ENCODE measurements around the gene C16orf54. TPM values are rescaled to one million over a fixed set of nuclear protein-coding genes. Genes with fewer than 3 reads are reported as not detected.

Gene C16orf54
- total RNA-seq, 1 experiment from 2014 or later: not detected

DNA sequence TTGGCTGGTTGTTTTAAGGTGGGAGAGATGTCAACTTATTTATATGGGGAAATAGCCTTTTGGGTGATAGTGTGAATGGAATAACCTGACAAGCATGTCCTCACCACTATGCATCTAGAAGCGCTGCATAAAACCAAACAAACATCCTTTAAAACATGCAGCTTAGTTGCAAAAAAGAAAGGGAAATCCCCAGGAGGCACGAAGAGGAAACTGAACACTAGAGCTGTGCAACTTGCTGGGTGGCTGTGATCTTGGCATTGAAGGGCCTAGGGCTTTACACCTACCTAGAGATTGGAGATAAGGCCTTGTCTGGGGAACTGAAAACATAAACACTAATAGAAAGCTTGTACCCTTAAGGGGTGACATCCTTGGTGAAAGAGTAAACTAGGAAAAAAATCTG, 7.3 kb downstream of the C16orf54 start:
- Histone ChIP-seq H2BK5ac (ENCODE audit: insufficient read length, low read length) (no peak overlapping the region), H3K9ac (ENCODE audit: extremely low read depth, insufficient read length, low read length) (no peak overlapping the region), H3K23ac (ENCODE audit: insufficient read length, low read depth, low read length) (no peak overlapping the region), H4K5ac (ENCODE audit: insufficient read length, low read depth, low read length) (no peak overlapping the region), H3T11ph (ENCODE audit: low read length) (no peak overlapping the region), H4K8ac (replicated peaks; ENCODE audit: insufficient read length, low read depth, low read length) (no peak overlapping the region), H3K14ac (ENCODE audit: insufficient read depth, low read length) (no peak overlapping the region), H2BK120ac (ENCODE audit: low read depth, low read length, poor library complexity, severe bottlenecking) (no peak overlapping the region), H3K27me3 (ENCODE audit: insufficient read depth, low read length) (no peaks in the 10 kb centered on the region), H3K56ac (ENCODE audit: insufficient read length, low read depth, low read length) (no peak overlapping the region), H4K20me1 (ENCODE audit: control insufficient read depth, insufficient read depth, insufficient read length) (no peaks in the 10 kb centered on the region), H2BK15ac (ENCODE audit: low read depth, low read length) (no peak overlapping the region), H3K27ac (ENCODE audit: insufficient read length, low read depth, low read length) (no peak overlapping the region), H3K23me2 (ENCODE audit: insufficient read length, low read depth, low read length, poor library complexity, severe bottlenecking) (no peaks in the 10 kb centered on the region), H3K9me3 (ENCODE audit: control insufficient read depth, low read depth, low read length) (no peaks in the 10 kb centered on the region), H3K79me2 (ENCODE audit: insufficient read depth, low read length) (no peaks in the 10 kb centered on the region), H2AK5ac (ENCODE audit: insufficient read length, low read length) (no peak overlapping the region), H4K91ac (ENCODE audit: insufficient read length, low read depth, low read length) (no peak overlapping the region), H3K18ac (ENCODE audit: insufficient read length, low read depth, low read length) (no peak overlapping the region), H3K4ac (ENCODE audit: low read depth, low read length) (no peak overlapping the region), H3K4me2 (ENCODE audit: insufficient read depth, insufficient read length, low read length) (no peak overlapping the region), H3K4me1 (ENCODE audit: insufficient read depth, low read length) (no peaks in the 10 kb centered on the region), H2BK12ac (ENCODE audit: insufficient read length, low read depth, low read length) (no peak overlapping the region), H2AFZ (ENCODE audit: low read length) (no peak overlapping the region), H3K79me1 (ENCODE audit: insufficient read depth, low read depth, low read length, poor library complexity, severe bottlenecking) (no peaks in the 10 kb centered on the region), H2BK20ac (ENCODE audit: low read depth, low read length, poor library complexity, severe bottlenecking) (no peak overlapping the region)
- TF ChIP-seq, protein P1, sequence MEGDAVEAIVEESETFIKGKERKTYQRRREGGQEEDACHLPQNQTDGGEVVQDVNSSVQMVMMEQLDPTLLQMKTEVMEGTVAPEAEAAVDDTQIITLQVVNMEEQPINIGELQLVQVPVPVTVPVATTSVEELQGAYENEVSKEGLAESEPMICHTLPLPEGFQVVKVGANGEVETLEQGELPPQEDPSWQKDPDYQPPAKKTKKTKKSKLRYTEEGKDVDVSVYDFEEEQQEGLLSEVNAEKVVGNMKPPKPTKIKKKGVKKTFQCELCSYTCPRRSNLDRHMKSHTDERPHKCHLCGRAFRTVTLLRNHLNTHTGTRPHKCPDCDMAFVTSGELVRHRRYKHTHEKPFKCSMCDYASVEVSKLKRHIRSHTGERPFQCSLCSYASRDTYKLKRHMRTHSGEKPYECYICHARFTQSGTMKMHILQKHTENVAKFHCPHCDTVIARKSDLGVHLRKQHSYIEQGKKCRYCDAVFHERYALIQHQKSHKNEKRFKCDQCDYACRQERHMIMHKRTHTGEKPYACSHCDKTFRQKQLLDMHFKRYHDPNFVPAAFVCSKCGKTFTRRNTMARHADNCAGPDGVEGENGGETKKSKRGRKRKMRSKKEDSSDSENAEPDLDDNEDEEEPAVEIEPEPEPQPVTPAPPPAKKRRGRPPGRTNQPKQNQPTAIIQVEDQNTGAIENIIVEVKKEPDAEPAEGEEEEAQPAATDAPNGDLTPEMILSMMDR (conservative IDR thresholded peaks at IDR 0.05): no peak
- Mint-ChIP-seq H3K36me3 (ENCODE audit: insufficient read depth in 1 of 3, low read depth in 3 of 3) (peaks cover 33 to 70% (median 66%) of the 10 kb centered on the region in 3 experiments), H3K4me3 (no peak overlapping the region), H3K27ac (peak overlapping the region in 1 of 3 experiments; percentile 13; a peak in 2 of 7 replicates), H3K27me3 (ENCODE audit: low read depth) (no peaks in the 10 kb centered on the region; the same call in 1 of the 2 replicates), H3K4me1 (0 out of 4 replicates have a peak, but pooled peaks cover 0 to 3% of the 10 kb centered on the region in 2 experiments), H3K9me3 (no peaks in the 10 kb centered on the region)
- WGBS (ENCODE audit: extremely low coverage, insufficient read length, low lambda C conversion rate): no CpG with 5 or more reads among the region's 2 CpGs
- no peak for DNase-seq

Measured in H9 (cell line).